ENCODE measurements around the gene TNFRSF4. TPM values are rescaled to one million over a fixed set of nuclear protein-coding genes. Genes with fewer than 3 reads are reported as not detected.
"Not testable (repeated sequence)": the region's sequence is repeated elsewhere in the genome, so short reads cannot be mapped to it uniquely, and the experiment has no call there.

TNFRSF4 gene
- 0.39 TPM for total RNA-seq

GRCh38 chr1:1213345-1214265, at the start of gene TNFRSF4:
Gene TNFRSF4, minus strand, starts transcription at chr1:1214153. Its CDS starts 26 bp downstream, at chr1:1214127.
- DNase-seq: no peak

GRCh38 chr1:1262758-1263157, 48.8 kb upstream of the TNFRSF4 start:
- DNase-seq: no peak

- no peak for DNase-seq
Measured at GRCh38 chr1:1262071-1262470, 48.1 kb upstream of the TNFRSF4 start.

GRCh38 chr1:1260843-1261560, 47.0 kb upstream of the TNFRSF4 start:
- DNase-seq: no peak

- DNase-seq: peak; percentile 24
Measured at GRCh38 chr1:1259951-1260600, 46.1 kb upstream of the TNFRSF4 start.

GRCh38 chr1:1259540-1259939, 45.6 kb upstream of the TNFRSF4 start:
- no peak for DNase-seq

- DNase-seq: no peak
Measured at GRCh38 chr1:1259119-1259488, 45.2 kb upstream of the TNFRSF4 start.

- DNase-seq: no peak
Measured at GRCh38 chr1:1256956-1257871, 43.3 kb upstream of the TNFRSF4 start.

GRCh38 chr1:1255611-1256010, 41.7 kb upstream of the TNFRSF4 start:
- no peak for DNase-seq

- no peak for DNase-seq
Measured at GRCh38 chr1:1255078-1255477, 41.1 kb upstream of the TNFRSF4 start.

- no peak for DNase-seq
Measured at GRCh38 chr1:1254667-1254998, 40.7 kb upstream of the TNFRSF4 start.

GRCh38 chr1:1253972-1254666, 40.2 kb upstream of the TNFRSF4 start:
- no peak for DNase-seq

- no peak for DNase-seq
Measured at GRCh38 chr1:1253314-1253713, 39.4 kb upstream of the TNFRSF4 start.

- no peak for DNase-seq
Measured at GRCh38 chr1:1250786-1251284, 36.9 kb upstream of the TNFRSF4 start.

- not testable (repeated sequence) for DNase-seq
Measured at GRCh38 chr1:1248009-1248913, 34.3 kb upstream of the TNFRSF4 start.

- no peak for DNase-seq
Measured at GRCh38 chr1:1247341-1247913, 33.5 kb upstream of the TNFRSF4 start.

GRCh38 chr1:1246577-1247340, 32.8 kb upstream of the TNFRSF4 start, which contains the start of gene C1QTNF12:
Gene C1QTNF12, minus strand, starts transcription at chr1:1246722. Its CDS starts 32 bp downstream, at chr1:1246690.
- no peak for DNase-seq

GRCh38 chr1:1245817-1246576, 32.0 kb upstream of the TNFRSF4 start:
- DNase-seq: no peak

Data from skin of body (tissue), 2 donors.